Ovary (tissue), 3 donors: Measurements from ENCODE around the gene OR11G2.

Source experiments
- CTCF ChIP-seq, 3 donors: fragments of 450-650 bp in 2 of 3; fragments of 200-600 bp in 1 of 3; IDR thresholded peaks; one replicate each; pipeline versions ENCODE4 v1.5.1 to v1.8.0; 2016 to 2022; ENCODE audit warnings: antibody characterized with exemption in 3 of 3, mild to moderate bottlenecking in 1 of 3
- EP300 ChIP-seq: sonication (generic); formaldehyde crosslinking; IDR thresholded peaks from one replicate; pipeline ENCODE4 v1.6.1; 2017; ENCODE audit warnings: antibody characterized with exemption
- POLR2A ChIP-seq: fragments of 450-650 bp; IDR thresholded peaks from one replicate; pipeline ENCODE4 v1.6.1; 2017; ENCODE audit warnings: antibody characterized with exemption, mild to moderate bottlenecking, moderate library complexity
- donor health status: DM: no; HTN: no; CAD: no.

- TF ChIP-seq CTCF (IDR thresholded peaks at IDR 0.05) (no peak), EP300 (no peak), POLR2A (no peak)
Observed at GRCh38 chr14:20179218-20179617, 11.5 kb upstream of the OR11G2 start.
